Epidermal melanocyte (primary cell): ENCODE data around the gene SCLY.
"Not testable (repeated sequence)": the region's sequence is repeated elsewhere in the genome, so short reads cannot be mapped to it uniquely, and the experiment has no call there.

Experiments used
- DNase-seq: peaks from one replicate; pipeline ENCODE4 v3.0.0; 2011; ENCODE audit warnings: low spot score; ENCODE audit not compliant: insufficient read length

SCLY gene

GRCh38 chr2:238107525-238108422 is 47.0 kb downstream of the SCLY start:
- DNase-seq: no peak

GRCh38 chr2:238108423-238109183 is 47.8 kb downstream of the SCLY start:
- DNase-seq: no peak

DNA sequence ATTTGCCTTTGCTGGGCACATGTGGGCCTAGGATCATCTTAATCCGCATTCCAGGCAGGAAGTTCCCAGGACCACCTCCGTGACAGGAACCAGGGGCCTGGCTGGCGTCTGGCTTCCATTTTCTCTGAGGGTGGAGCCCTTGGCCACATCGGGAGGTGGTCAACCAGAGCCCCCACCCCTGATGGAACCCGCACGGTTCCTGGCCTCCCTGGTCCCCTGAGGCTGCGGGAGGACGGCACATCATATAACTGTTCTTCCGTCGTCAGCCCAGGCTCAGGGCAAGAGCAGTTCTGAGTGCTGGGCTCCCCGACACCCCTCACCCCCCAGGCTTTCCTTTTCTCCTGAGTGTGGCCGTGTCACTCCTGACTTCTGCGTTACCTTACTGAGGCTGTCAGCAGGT is 52.8 kb downstream of the SCLY start:
- no peak for DNase-seq

DNA sequence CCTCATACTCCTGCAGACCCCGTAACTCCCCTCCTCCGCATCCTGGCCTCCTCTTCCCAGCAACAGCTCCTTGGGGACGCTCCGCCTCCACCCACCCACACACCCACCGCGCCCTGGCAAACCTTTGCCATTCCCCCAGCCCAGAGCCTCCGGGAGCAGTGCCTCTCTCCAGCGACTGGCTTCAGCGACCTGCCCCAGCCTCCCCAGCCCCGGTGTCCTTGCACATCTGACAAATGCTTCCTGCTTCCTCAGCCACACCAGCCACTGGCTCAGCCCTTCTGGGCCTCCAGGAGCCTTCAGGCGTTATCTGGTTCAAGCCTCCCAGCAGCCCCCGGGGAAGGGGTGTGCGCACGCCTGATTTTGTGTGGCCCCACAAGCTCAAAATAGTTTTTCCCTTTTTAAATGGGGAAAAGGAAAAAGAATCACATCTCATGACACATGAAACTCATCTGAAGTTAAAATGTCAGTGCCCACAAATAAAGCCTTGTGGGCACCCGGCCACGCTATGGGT is 53.6 kb downstream of the SCLY start:
- DNase-seq: no peak

GRCh38 chr2:238114851-238115660 is 54.3 kb downstream of the SCLY start:
- DNase-seq: no peak

DNA sequence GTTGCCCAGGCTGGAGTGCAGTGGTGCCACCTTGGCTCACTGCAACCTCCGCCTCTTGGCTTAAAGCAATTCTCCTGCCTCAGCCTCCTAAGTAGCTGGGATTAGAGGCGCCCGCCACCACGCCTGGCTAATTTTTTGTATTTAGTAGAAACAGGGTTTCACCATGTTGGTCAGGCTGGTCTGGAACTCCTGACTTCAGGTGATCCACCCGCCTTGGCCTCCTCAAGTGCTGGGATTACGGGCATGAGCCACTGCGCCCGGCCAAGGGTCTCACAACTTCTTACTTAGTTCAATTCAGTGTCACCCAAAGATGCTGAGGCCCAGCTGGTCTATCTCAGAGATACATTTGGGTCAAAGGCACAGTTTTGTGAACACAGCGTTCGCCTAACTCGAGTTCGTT is 54.9 kb downstream of the SCLY start:
- DNase-seq: not testable (repeated sequence)

DNA sequence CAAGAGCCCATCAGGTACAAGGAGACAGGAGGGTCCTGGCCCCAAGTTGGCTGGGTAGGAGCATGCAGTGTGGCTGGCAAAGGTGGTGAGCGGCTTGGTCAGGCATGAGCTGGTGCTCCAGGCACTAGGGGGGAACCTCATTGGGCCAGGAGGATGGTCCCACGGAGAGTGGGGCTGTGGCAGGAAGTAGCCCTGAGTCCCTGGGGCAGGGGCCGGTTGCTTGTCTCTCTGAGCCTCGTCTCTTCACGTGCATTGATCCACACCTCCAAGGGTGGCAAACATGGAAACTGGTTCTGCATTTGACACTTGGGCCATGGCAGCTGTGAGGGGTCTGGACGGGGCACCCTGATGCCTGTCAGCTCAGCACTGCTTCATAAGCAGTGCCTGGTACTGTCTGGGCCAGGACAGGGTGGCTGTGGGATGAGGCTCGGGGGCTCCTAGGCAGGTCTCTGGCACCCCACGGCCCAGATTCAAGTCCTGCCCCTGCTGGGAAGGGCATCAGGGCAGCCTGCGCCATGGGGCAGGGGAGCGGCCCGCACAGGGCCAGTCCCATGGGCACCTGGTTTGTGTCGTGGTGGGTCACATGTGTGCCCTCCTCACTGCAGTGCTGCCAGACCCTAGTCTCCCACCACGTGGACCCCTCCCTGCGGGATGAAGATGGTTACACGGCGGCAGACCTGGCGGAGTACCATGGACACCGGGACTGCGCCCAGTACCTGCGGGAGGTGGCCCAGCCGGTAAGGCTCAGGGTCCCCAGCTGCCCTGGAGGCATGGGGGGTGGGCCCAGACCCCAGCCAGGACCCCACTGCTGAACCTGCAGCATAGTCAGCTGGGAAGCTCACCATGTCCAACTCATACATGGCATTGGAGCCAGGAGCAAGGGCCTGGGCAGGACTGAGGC is 55.7 kb downstream of the SCLY start:
- DNase-seq: no peak

- no peak for DNase-seq
Measured at GRCh38 chr2:238117199-238118154, 56.7 kb downstream of the SCLY start.

GRCh38 chr2:238119756-238120462 is 59.1 kb downstream of the SCLY start:
- no peak for DNase-seq

DNA sequence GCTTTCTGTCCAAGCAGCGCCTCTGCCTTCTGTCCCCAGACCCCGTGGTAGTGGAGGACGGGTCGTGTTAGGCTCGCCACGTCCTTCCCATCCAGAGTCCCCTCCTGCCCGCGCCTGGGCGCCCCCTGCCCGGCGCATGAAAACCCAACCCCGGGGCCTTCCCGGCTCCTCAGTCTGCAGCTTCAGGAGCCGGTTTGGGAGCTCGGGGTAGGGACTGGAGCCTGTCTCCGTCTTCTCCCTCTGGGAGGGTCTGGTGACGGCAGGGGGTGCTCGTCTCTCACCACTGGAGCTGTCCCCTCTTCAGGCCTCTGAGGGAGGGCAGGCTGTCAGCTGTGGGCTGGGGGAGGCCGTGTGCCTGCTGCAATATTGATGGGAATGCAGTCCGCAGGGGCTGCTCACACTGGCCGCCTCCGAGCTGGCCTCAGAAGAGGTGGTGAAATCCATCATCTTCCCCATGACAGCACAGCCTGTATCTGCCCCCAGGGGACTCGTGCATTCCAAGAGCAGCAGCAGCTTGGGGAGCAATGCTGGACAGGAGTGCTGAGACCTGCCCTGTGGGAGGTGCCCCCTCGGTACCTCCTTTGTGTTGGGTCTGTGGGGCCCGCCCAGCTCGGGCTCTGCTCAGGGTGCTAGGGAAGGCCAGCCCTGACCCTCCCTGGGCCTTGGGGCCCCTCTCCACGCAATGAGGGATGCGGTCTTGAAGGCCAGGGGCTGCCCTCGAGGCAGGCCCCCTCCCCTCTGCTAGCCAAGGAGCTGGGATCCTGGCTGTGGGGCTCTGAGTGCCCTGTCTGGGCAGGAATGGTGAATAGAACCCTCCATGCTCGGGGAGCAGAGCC is 59.9 kb downstream of the SCLY start:
- DNase-seq: no peak

DNA sequence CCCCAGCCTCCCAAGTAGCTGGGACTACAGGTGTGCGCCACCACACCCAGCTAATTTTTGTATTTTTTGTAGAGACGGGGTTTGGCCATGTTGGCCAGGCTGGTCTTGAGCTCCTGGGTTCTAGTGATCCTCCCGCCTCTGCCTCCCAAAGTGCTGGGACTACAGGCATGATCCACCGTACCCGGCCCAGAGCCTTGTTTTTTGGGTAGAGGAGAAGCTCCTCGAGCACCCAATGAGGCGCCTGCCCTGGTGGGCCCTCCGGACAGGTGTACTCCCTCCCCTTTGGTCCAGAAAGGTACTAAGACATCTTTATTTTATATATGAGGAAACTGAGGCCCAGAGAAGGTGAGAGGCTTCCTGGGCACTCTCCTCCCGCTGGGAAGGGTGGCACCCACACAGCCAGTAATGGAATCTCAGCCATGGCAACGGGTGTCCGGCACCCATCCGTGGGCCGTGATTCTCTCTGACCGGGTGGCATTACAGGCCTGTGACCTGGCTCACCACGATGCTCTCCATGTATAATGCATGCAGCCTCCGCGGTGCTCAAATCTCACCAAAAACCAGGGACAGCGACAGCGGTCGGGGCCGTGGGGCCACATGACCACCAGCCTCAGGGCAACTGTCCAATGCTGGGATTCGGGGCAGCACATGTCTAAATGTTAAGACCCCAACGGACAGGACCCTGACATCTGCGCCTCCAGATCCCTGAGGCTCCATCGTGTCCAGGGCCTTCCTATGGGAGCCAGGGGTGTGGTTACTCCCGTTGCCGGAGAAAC is 60.9 kb downstream of the SCLY start:
- DNase-seq: no peak

DNA sequence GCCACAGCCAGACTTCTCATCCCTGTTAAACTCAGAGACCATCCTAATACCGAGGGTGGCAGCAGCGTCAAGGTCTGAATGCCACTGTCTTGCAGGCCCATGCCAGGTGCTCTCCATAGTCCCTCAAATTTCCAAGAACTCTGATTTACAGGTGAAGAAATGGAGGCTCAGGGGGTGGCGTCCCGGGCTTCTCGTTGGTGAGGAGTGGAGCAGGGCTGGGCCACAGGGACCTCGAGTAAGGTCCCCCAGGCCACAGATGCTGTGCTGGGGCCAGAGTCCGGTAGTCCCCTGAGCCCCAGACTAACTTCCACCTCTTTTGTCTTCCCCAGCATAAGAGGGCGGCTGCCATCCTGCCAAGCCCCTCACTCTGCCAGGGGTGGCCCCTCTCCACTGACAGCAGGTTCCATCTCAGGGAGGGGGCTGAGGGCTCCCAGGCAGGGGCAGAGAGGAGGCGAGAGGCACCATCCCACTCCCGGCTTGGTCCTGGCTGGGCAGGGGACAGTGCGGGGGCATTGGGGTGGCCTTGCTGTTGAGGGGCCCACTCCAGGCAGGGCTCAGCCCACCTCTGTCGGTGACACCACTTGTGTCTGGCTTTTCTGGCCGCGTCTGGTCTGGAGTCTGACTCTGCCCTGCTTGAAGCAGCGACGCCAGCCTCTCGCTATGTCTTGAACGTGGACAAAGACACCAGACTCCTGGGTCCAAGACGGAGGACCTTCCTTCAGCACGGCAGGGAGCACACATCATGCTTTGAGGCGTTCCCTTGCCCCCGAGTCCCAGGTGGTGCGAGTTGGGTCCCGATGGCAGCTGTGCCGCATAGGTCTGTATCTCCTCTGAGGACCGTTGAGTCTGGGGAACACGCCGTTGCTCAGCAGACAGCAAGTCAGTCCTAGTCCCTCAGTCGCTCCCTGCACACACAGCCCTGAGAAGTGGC is 61.8 kb downstream of the SCLY start:
- no peak for DNase-seq

DNA sequence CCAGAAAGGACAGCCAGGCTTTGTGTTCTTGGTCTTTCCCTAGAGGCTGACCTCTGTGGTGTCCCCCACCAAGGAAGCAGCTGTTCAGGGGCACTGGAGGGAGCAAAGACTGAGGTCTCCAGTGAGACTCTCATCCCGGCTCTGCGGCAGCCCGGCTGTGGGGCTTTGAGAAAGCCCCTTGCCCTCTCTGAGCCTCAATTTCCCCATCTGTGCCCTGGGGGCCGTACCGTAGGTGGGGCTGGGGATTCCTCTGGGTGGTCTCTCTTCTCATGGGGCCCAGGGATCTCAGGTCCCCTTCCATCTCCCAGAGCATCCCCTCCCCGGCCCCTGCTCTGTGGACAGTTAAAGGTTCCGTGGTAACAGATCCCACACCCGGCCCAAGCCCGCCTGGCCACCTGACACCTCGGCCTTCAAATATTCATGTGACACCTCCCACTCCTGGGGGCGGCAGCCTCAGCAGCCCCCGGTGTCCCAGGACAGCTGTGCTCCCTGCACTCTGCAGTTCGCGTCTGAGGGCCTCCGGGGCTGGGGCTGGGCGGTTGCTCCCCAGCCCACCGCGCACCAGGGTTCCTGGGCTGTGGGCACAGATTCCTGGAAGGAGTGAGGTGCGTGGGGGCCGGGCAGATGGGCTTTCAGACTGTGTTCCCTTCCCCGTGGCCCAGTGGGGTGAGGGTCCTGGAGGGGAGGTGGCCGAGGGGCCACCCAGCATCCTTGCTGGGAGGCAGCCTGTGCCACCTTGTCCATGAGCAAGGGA is 62.6 kb downstream of the SCLY start:
- DNase-seq: no peak

GRCh38 chr2:238123991-238124470 is 63.2 kb downstream of the SCLY start:
- DNase-seq: no peak

GRCh38 chr2:238124488-238125126 is 63.8 kb downstream of the SCLY start:
- no peak for DNase-seq
